HCT116 (cell line): ENCODE measurements around the gene ACSF2. TPM values are rescaled to one million over a fixed set of nuclear protein-coding genes. Genes with fewer than 3 reads are reported as not detected.
A peak's percentile ranks its signal among the peaks of the same experiment; 100 is the strongest.

ENCODE experiments used
- ATAC-seq: fragments of 200-7000 bp; cut with Tn5 transposase; 2 replicates; pipeline ENCODE4 v1.9.1; 2020; ENCODE audit warnings: mild to moderate bottlenecking, moderate library complexity
- BruUV-seq: library from RNA; stranded (reverse); fragments of 400-500 nt; replicated peaks from 2 replicates; lab custom pipeline; 2021; lab: Mats Ljungman, UMichigan
- CTCF ChIA-PET: fragments of 300-600 bp; sonication (Branson Sonifier 250); formaldehyde crosslinking; loops from one replicate; lab custom pipeline; 2021; ENCODE audit warnings: antibody characterized with exemption; lab: Charles Lee
- POLR2A ChIA-PET: fragments of 300-600, 350-600 bp; sonication (Branson Sonifier 250); formaldehyde crosslinking; loops from one replicate; lab custom pipeline; 2021; ENCODE audit warnings: antibody characterized with exemption; lab: Charles Lee
- RAD21 ChIA-PET, 2 experiments: fragments of 300-600 bp; sonication (Branson Sonifier 250); formaldehyde crosslinking; loops; one replicate each; lab custom pipeline; 2023; ENCODE audit warnings: low total read pairs in 2 of 2; ENCODE audit not compliant: uncharacterized antibody in 2 of 2, unreplicated experiment in 2 of 2, low non-redundant PET in 1 of 2; lab: Charles Lee
- DNase-seq: peaks from one replicate; pipeline ENCODE4 v3.0.0-alpha.2; 2010; ENCODE audit warnings: low read depth, low spot score
- H2AFZ ChIP-seq: fragments of 200-600 bp; shearing (Covaris generic), sonication (generic); 2 replicates; pipeline ENCODE4 v1.6.1; 2017; ENCODE audit warnings: low read depth, mixed run types, mixed read lengths, antibody characterized with exemption, low read length; ENCODE audit not compliant: poor library complexity, severe bottlenecking
- H3K27ac ChIP-seq: 2 replicates; pipeline ENCODE4 v1.5.1; 2012; ENCODE audit warnings: low read depth, low read length
- H3K27me3 ChIP-seq: fragments of 200-600 bp; sonication (generic); 2 replicates; pipeline ENCODE4 v1.6.1; 2016; ENCODE audit warnings: mixed run types, low read length, mixed read lengths; ENCODE audit not compliant: insufficient read depth
- H3K36me3 ChIP-seq, 2 experiments: fragments of 200-500 bp in 1 of 2; fragments of 200-600 bp in 1 of 2; sonication (Bioruptor generic) in 1 of 2; sonication (generic) in 1 of 2; 2 replicates each; pipeline versions ENCODE4 v1.5.1 to v1.6.1; 2014 to 2016; ENCODE audit warnings: low read length in 2 of 2, inconsistent platforms in 1 of 2, mixed read lengths in 1 of 2, mixed run types in 1 of 2; ENCODE audit not compliant: insufficient read depth in 2 of 2, control insufficient read depth in 1 of 2
- H3K4me1 ChIP-seq, 2 experiments: fragments of 200-600 bp in 1 of 2; sonication (generic) in 1 of 2; 2 replicates each; pipeline versions ENCODE4 v1.5.1 to v1.6.1; 2012 to 2017; ENCODE audit warnings: low read length in 2 of 2, inconsistent platforms in 1 of 2, mild to moderate bottlenecking in 1 of 2, mixed read lengths in 1 of 2, mixed run types in 1 of 2, moderate library complexity in 1 of 2; ENCODE audit not compliant: insufficient read depth in 2 of 2, control insufficient read depth in 1 of 2
- H3K4me2 ChIP-seq: fragments of 200-600 bp; sonication (generic); 2 replicates; pipeline ENCODE4 v1.6.1; 2017; ENCODE audit warnings: mixed run types, low read length, mixed read lengths
- H3K4me3 ChIP-seq, 2 experiments: fragments of 200-600 bp in 1 of 2; sonication (generic) in 1 of 2; replicated peaks in 1 of 2; 2 replicates each; pipeline ENCODE4 v1.5.1; 2011 to 2016; ENCODE audit warnings: low read length in 2 of 2, control low read depth in 1 of 2, low read depth in 1 of 2, mild to moderate bottlenecking in 1 of 2, mixed read lengths in 1 of 2, mixed run types in 1 of 2
- H3K79me2 ChIP-seq: fragments of 200-600 bp; sonication (generic); 2 replicates; pipeline ENCODE4 v1.6.1; 2017; ENCODE audit warnings: mild to moderate bottlenecking, mixed run types, low read length, moderate library complexity, mixed read lengths; ENCODE audit not compliant: insufficient read depth
- H3K9ac ChIP-seq: fragments of 200-600 bp; sonication (generic); 2 replicates; pipeline ENCODE4 v1.6.1; 2016; ENCODE audit warnings: low read length, mixed read lengths
- H3K9me2 ChIP-seq: fragments of 200-600 bp; sonication (generic), shearing (Covaris generic); 2 replicates; pipeline ENCODE4 v1.6.1; 2017; ENCODE audit warnings: mixed run types, mild to moderate bottlenecking, moderate library complexity; ENCODE audit not compliant: insufficient read depth
- H3K9me3 ChIP-seq, 2 experiments: fragments of 200-500 bp in 1 of 2; fragments of 200-600 bp in 1 of 2; sonication (Bioruptor generic) in 1 of 2; sonication (generic) in 1 of 2; 2 replicates each; pipeline ENCODE4 v1.6.1; 2014 to 2017; ENCODE audit warnings: low read length in 2 of 2, mixed read lengths in 2 of 2, inconsistent platforms in 1 of 2, low read depth in 1 of 2, mild to moderate bottlenecking in 1 of 2, mixed run types in 1 of 2, moderate library complexity in 1 of 2; ENCODE audit not compliant: control insufficient read depth in 1 of 2, insufficient read depth in 1 of 2
- H4K20me1 ChIP-seq: fragments of 200-600 bp; sonication (generic), shearing (Covaris generic); 2 replicates; pipeline ENCODE4 v1.6.1; 2017; ENCODE audit warnings: mixed run types, mild to moderate bottlenecking, moderate library complexity; ENCODE audit not compliant: insufficient read depth
- ATF3 ChIP-seq: IDR thresholded peaks from 2 replicates; pipeline ENCODE4 v1.6.1; 2012
- CBX3 ChIP-seq: IDR thresholded peaks from 2 replicates; pipeline ENCODE4 v1.6.1; 2012; ENCODE audit warnings: low read depth
- CEBPB ChIP-seq: IDR thresholded peaks from 2 replicates; pipeline ENCODE4 v1.6.1; 2012; ENCODE audit warnings: low read depth
- CTCF ChIP-seq, 3 experiments: fragments of 200-600 bp in 1 of 3; sonication (generic) in 1 of 3; IDR thresholded peaks in 2 of 3; conservative IDR thresholded peaks in 1 of 3; 2 replicates each; pipeline ENCODE4 v1.5.1; 2012 to 2017; ENCODE audit warnings: low read depth in 2 of 3, low read length in 2 of 3, antibody characterized with exemption in 1 of 3, borderline replicate concordance in 1 of 3, control low read depth in 1 of 3, mild to moderate bottlenecking in 1 of 3, mixed read lengths in 1 of 3, mixed run types in 1 of 3, moderate library complexity in 1 of 3; ENCODE audit not compliant: insufficient read depth in 1 of 3
- EGR1 ChIP-seq: IDR thresholded peaks from 2 replicates; pipeline ENCODE4 v1.6.1; 2012; ENCODE audit warnings: low read depth
- ELF1 ChIP-seq: IDR thresholded peaks from 2 replicates; pipeline ENCODE4 v1.6.1; 2012; ENCODE audit warnings: low read depth, borderline replicate concordance
- EZH2phosphoT487 ChIP-seq: fragments of 200-600 bp; IDR thresholded peaks from 2 replicates; pipeline ENCODE4 v1.6.1; 2018; ENCODE audit warnings: antibody characterized with exemption, borderline replicate concordance
- FOSL1 ChIP-seq: IDR thresholded peaks from 2 replicates; pipeline ENCODE4 v1.6.1; 2012; ENCODE audit warnings: low read depth
- JUND ChIP-seq: IDR thresholded peaks from 2 replicates; pipeline ENCODE4 v1.6.1; 2012
- POLR2A ChIP-seq: IDR thresholded peaks from 2 replicates; pipeline ENCODE4 v1.7.0; 2011; ENCODE audit warnings: borderline replicate concordance; ENCODE audit not compliant: insufficient read depth, insufficient read length; ENCODE audit errors: extremely low read depth
- POLR2AphosphoS5 ChIP-seq: IDR thresholded peaks from 2 replicates; pipeline ENCODE4 v1.6.1; 2011; ENCODE audit warnings: mild to moderate bottlenecking, low read depth, low read length, moderate library complexity
- SIN3A ChIP-seq: IDR thresholded peaks from 2 replicates; pipeline ENCODE4 v1.6.1; 2012; ENCODE audit warnings: low read depth
- SP1 ChIP-seq: IDR thresholded peaks from 2 replicates; pipeline ENCODE4 v1.6.1; 2012; ENCODE audit warnings: low read depth
- SRF ChIP-seq: IDR thresholded peaks from 2 replicates; pipeline ENCODE4 v1.6.1; 2012; ENCODE audit warnings: low read depth
- YY1 ChIP-seq: IDR thresholded peaks from 2 replicates; pipeline ENCODE4 v1.6.1; 2011; ENCODE audit warnings: low read length, low read depth, moderate library complexity, mild to moderate bottlenecking; ENCODE audit not compliant: insufficient replicate concordance; ENCODE audit errors: extremely low read depth
- ZBTB33 ChIP-seq: IDR thresholded peaks from 2 replicates; pipeline ENCODE4 v1.6.1; 2011; ENCODE audit warnings: mild to moderate bottlenecking, low read length, moderate library complexity; ENCODE audit not compliant: insufficient replicate concordance; ENCODE audit errors: extremely low read depth
- ZFX ChIP-seq: fragments of 450-650 bp; IDR thresholded peaks from 2 replicates; pipeline ENCODE4 v1.6.1; 2017
- ZNF274 ChIP-seq: fragments of 200-500 bp; sonication (Bioruptor generic); IDR thresholded peaks from 2 replicates; pipeline ENCODE4 v1.6.1; 2014; ENCODE audit warnings: mild to moderate bottlenecking, low read depth, low read length, inconsistent platforms
- intact Hi-C: fragments of 100-400 bp; cut with micrococcal nuclease; formaldehyde crosslinking; loops from 2 replicates; pipeline ENCODE4 v1.10.0; 2022
- total RNA-seq: library from RNA; stranded (reverse); gene quantifications from one replicate; pipeline ENCODE4 v1.2.1, GENCODE V29; 2021; ENCODE audit not compliant: unreplicated experiment
- TF ChIP-seq, protein P1 (sequence below): IDR thresholded peaks from 2 replicates; pipeline ENCODE4 v1.6.1; 2012

Gene ACSF2
- total RNA-seq, 1 experiment from 2014 or later: 52.4 TPM

DNA sequence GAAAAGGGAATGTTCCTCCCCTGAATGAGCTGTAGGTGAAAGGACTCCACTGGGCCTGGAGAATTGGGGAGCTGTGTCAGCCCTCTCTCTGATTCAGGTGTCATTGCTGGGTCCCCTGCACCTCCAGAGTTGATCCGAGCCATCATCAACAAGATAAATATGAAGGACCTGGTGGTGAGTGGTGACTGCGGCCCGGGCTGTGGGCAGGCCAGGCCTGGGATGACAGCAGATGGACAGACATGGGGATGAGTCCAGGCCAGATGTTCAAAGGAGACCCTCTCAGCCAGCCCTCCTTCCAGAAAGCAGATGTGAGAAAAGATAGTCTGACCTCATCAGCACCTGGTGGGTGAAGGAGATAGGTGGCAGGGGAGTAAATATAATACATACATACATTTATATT lies 38.1 kb downstream of the ACSF2 start:
- no peak overlapping the region for H3K27ac ChIP-seq
- H4K20me1 ChIP-seq: no peaks in the 10 kb centered on the region
- ATAC-seq (no peak), DNase-seq (no peak)
- BruUV-seq: TSS peak; percentile 15
- intact Hi-C loops: no loop called here
- POLR2A ChIA-PET: no interaction called here
- no peaks in the 10 kb centered on the region for H3K9me3 ChIP-seq
- CTCF ChIA-PET: no interaction called here
- no peaks in the 10 kb centered on the region for H3K79me2 ChIP-seq
- no peaks in the 10 kb centered on the region for H3K27me3 ChIP-seq
- TF ChIP-seq SP1 (no peak), SIN3A (no peak), POLR2AphosphoS5 (no peak), CBX3 (no peak), CTCF (IDR thresholded peaks at IDR 0.05 in 2 of 3, conservative IDR thresholded peaks at IDR 0.05 in 1 of 3; ENCODE audit: borderline replicate concordance in 1 of 3, insufficient read depth in 1 of 3, low read depth in 2 of 3, low read length in 2 of 3) (no peak), FOSL1 (no peak), ELF1 (no peak), EGR1 (no peak), POLR2A (no peak), YY1 (no peak), EZH2phosphoT487 (no peak), ZFX (no peak), CEBPB (no peak), ZNF274 (no peak), SRF (no peak), JUND (no peak), ZBTB33 (no peak), ATF3 (no peak)
- TF ChIP-seq, protein P1, sequence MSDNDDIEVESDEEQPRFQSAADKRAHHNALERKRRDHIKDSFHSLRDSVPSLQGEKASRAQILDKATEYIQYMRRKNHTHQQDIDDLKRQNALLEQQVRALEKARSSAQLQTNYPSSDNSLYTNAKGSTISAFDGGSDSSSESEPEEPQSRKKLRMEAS: no peak
- no peak overlapping the region for H3K4me2 ChIP-seq
- H3K9ac ChIP-seq: no peak overlapping the region
- no peaks in the 10 kb centered on the region for H3K9me2 ChIP-seq
- H3K36me3 ChIP-seq: no peaks in the 10 kb centered on the region
- H2AFZ ChIP-seq: no peak overlapping the region
- no peak overlapping the region for H3K4me3 ChIP-seq
- H3K4me1 ChIP-seq: peaks cover 8 to 22% of the 10 kb centered on the region in 2 experiments
- RAD21 ChIA-PET: no interaction called here
